Forelimb muscle (tissue), 1 donor: ENCODE data around the gene ZNF397. TPM values are rescaled to one million over a fixed set of nuclear protein-coding genes. Genes with fewer than 3 reads are reported as not detected.
A peak's percentile ranks its signal among the peaks of the same experiment; 100 is the strongest.

Experiments
- DNase-seq: peaks from one replicate; pipeline ENCODE4 v3.0.0-alpha.2; 2013; ENCODE audit warnings: low read depth
- polyA plus RNA-seq: library from polyadenylated mRNA; unstranded; fragments of 120-200 nt; gene quantifications from one replicate; pipeline ENCODE4 v1.2.1, GENCODE V29; 2013; ENCODE audit not compliant: insufficient read length

Gene ZNF397
- polyA plus RNA-seq, 1 donor: 32.8 TPM

DNA sequence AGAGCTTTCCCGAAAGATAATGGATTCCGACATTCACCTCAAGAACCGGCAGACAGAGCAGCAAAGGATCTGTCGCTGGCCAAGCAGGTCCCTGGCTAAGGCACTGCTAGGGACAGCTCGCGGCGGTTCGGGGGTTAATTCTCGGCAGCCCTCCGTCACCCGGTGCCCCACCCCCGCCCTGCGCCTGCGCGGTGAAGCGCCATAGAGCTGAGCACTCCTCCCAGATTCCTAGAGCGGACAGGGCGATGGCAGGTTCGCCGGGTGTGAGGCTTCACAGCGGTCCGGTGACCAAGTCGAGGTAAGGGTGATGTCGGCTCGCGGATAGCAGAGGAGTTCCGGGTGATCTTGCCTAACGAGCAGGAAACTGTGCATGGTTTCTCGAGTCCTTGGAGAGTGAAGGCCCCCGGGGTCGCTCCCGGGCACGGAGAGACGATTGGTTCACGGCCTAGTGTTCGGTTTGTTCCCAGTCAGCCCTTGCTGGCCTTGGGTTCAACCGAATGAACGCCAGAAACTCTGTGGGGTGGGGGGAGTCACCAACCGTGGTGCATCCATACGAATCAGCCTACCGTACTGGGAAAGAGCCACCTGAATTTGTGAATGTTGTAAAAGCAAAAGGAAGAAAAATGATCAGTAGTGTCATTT is 49.4 kb downstream of the ZNF397 start, which contains the start of gene ZSCAN30:
TSS of gene ZSCAN30 (minus strand) at position 136 of the 642 bp plus-strand sequence. CDS start 25,877 bp downstream, outside the sequence.
- peak; percentile 77 for DNase-seq

DNA sequence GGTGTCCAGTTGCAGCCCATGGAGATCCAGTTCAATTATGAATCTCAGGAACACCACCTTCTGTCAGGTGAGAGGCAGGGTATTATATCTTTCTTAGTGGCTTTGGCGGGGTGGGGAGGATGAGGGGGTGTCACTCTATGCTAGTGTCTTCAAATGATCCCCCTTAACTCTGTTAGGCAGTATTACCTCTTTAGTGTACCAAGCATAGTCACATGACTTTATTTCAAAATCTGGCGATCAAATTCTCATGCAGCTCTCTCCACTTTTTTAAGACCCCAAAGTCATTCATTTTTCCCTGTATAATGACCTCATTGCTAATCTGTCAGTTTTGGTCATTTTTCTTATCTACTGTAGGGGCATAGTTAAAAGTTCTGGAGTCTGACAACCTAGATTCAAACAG is 50.3 kb downstream of the ZNF397 start:
- DNase-seq: no peak

DNA sequence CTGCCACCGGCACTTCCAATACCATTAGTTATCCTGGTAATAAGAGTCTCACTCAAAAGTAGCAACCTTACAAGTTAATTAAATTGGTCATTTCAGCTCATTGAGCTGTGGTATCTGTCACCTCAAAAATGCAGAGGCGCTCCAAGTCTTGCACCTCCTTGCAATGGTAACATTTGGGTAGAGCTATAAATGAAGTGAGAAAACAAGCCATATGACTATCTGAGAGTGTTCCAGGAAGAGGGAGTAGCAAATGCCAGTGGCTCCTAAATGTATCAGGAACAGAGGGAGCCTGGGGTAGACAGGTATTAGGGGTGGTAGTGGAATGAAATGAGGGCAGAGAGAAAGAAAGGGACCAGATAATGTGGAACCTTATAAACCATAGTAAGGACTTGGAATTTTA is 55.2 kb downstream of the ZNF397 start:
- DNase-seq: no peak

GRCh38 chr18:35303610-35304009 is 62.8 kb downstream of the ZNF397 start:
- DNase-seq: no peak

- no peak for DNase-seq
These were observed 65.9 kb downstream of the ZNF397 start for GRCh38 chr18:35306588-35307250.

Other genes with a start within 250 kb of the ZNF397 start
- gene MAPRE2, start 199.6 kb upstream of the ZNF397 start, polyA plus RNA-seq: 20.0 TPM
- gene ZSCAN30, start 49.2 kb downstream of the ZNF397 start, polyA plus RNA-seq: 31.9 TPM
- 32.7 TPM for gene ZNF24, start 103.4 kb downstream of the ZNF397 start, polyA plus RNA-seq
- 0.96 TPM for gene ZNF396, start 136.3 kb downstream of the ZNF397 start, polyA plus RNA-seq